Peyer's patch (tissue), 4 donors: Measurements from ENCODE around the gene NAAA. TPM values are rescaled to one million over a fixed set of nuclear protein-coding genes. Genes with fewer than 3 reads are reported as not detected.

ENCODE experiments used
- DNase-seq, 3 donors: peaks; one replicate each; pipeline ENCODE4 v3.0.0-alpha.2; 2017 to 2019
- H3K27ac ChIP-seq, 4 donors: fragments of 200-600 bp; sonication (generic); one replicate each; pipeline ENCODE4 v1.5.1; 2016 to 2019
- H3K27me3 ChIP-seq, 2 donors: fragments of 200-600 bp; sonication (generic); one replicate each; pipeline ENCODE4 v1.5.1; 2019
- H3K36me3 ChIP-seq, 3 donors: fragments of 200-600 bp; sonication (generic); one replicate each; pipeline ENCODE4 v1.5.1; 2016 to 2019
- H3K4me1 ChIP-seq, 4 donors: fragments of 200-600 bp; sonication (generic); one replicate each; pipeline ENCODE4 v1.5.1; 2016 to 2019
- H3K4me3 ChIP-seq, 4 donors: fragments of 200-600 bp; sonication (generic); 1 replicate in 3 of 4; 2 replicates in 1 of 4; pipeline ENCODE4 v1.5.1; 2016 to 2019; ENCODE audit warnings: mild to moderate bottlenecking in 1 of 4
- H3K9me3 ChIP-seq, 4 donors: fragments of 200-600 bp; sonication (generic); one replicate each; pipeline ENCODE4 v1.5.1; 2016 to 2019; ENCODE audit warnings: mild to moderate bottlenecking in 1 of 4
- POLR2A ChIP-seq, 2 donors: fragments of 450-650 bp; IDR thresholded peaks; one replicate each; pipeline ENCODE4 v1.5.1; 2017; ENCODE audit warnings: antibody characterized with exemption in 2 of 2, mild to moderate bottlenecking in 2 of 2, moderate library complexity in 2 of 2
- total RNA-seq, 4 donors: library from RNA; depleted of rRNA; stranded (reverse); fragments of >200 nt; gene quantifications; one replicate each; pipeline ENCODE4 v1.1.0, GENCODE V29; 2016
- TF ChIP-seq, protein P1 (sequence below), 6 experiments: fragments of 450-650 bp in 4 of 6; fragments of 200-600 bp in 2 of 6; sonication (generic) in 1 of 6; IDR thresholded peaks; one replicate each; pipeline ENCODE4 v1.5.1; 2017 to 2019; ENCODE audit warnings: antibody characterized with exemption in 6 of 6, mild to moderate bottlenecking in 3 of 6, moderate library complexity in 1 of 6

NAAA gene
- total RNA-seq, 4 donors from 2014 or later = 81.7 to 434 (median 177) TPM

- no peaks in the 10 kb centered on the region for H3K4me1 ChIP-seq
- no peak overlapping the region for H3K4me3 ChIP-seq
- H3K9me3 ChIP-seq = no peaks in the 10 kb centered on the region
- H3K36me3 ChIP-seq = no peaks in the 10 kb centered on the region
- no peak for TF ChIP-seq POLR2A (IDR thresholded peaks at IDR 0.05)
- TF ChIP-seq, protein P1, sequence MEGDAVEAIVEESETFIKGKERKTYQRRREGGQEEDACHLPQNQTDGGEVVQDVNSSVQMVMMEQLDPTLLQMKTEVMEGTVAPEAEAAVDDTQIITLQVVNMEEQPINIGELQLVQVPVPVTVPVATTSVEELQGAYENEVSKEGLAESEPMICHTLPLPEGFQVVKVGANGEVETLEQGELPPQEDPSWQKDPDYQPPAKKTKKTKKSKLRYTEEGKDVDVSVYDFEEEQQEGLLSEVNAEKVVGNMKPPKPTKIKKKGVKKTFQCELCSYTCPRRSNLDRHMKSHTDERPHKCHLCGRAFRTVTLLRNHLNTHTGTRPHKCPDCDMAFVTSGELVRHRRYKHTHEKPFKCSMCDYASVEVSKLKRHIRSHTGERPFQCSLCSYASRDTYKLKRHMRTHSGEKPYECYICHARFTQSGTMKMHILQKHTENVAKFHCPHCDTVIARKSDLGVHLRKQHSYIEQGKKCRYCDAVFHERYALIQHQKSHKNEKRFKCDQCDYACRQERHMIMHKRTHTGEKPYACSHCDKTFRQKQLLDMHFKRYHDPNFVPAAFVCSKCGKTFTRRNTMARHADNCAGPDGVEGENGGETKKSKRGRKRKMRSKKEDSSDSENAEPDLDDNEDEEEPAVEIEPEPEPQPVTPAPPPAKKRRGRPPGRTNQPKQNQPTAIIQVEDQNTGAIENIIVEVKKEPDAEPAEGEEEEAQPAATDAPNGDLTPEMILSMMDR (IDR thresholded peaks at IDR 0.05) = no peak
- H3K27me3 ChIP-seq = no peaks in the 10 kb centered on the region
- no peak overlapping the region for H3K27ac ChIP-seq
- no peak for DNase-seq
Observed at GRCh38 chr4:75876218-75876617, 64.6 kb downstream of the NAAA start.

DNA sequence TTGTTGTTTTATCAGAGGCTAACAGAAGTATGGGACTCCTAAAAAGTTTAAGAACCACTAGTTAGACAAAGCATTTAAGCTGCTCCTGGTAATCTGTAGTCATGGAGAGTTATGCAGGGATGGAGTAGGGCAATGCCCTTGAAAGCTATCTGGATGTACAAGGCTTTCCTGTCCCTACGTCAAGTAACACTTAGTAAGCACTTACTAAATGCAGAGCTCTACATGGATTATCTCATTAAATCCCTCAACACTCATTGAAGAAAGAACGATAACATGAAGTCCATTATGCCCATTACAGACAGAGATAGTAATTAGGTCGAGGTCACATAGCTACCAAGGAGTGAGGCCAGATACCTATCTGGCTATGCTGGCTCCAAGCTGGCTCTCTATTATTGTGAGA is 71.7 kb downstream of the NAAA start:
- TF ChIP-seq, protein P1 (IDR thresholded peaks at IDR 0.05) = no peak
- no peak for TF ChIP-seq POLR2A (IDR thresholded peaks at IDR 0.05)
- no peaks in the 10 kb centered on the region for H3K27me3 ChIP-seq
- H3K36me3 ChIP-seq = no peaks in the 10 kb centered on the region
- DNase-seq = no peak
- no peak overlapping the region for H3K27ac ChIP-seq
- no peaks in the 10 kb centered on the region for H3K4me1 ChIP-seq
- no peaks in the 10 kb centered on the region for H3K9me3 ChIP-seq
- H3K4me3 ChIP-seq = no peak overlapping the region

GRCh38 chr4:75867130-75867529 is 73.7 kb downstream of the NAAA start:
- no peaks in the 10 kb centered on the region for H3K4me1 ChIP-seq
- H3K9me3 ChIP-seq = no peaks in the 10 kb centered on the region
- no peaks in the 10 kb centered on the region for H3K36me3 ChIP-seq
- DNase-seq = no peak
- H3K4me3 ChIP-seq = no peak overlapping the region
- no peak for TF ChIP-seq POLR2A (IDR thresholded peaks at IDR 0.05)
- TF ChIP-seq, protein P1 (IDR thresholded peaks at IDR 0.05) = no peak
- no peaks in the 10 kb centered on the region for H3K27me3 ChIP-seq
- H3K27ac ChIP-seq = no peak overlapping the region

Other genes with a start within 250 kb of the NAAA start
- 100 to 1,000 TPM in 1 of 4 donors, 10 to 100 TPM in 3; 34.5 to 106 (median 48.2) TPM for gene USO1, start 216.4 kb downstream of the NAAA start, total RNA-seq
- gene PPEF2, start 38.6 kb downstream of the NAAA start, total RNA-seq = under 1 TPM in 1 of 4 donors, not detected in 3; 0.54 TPM
- 10 to 100 TPM; 21.2 to 63.5 (median 24.2) TPM for gene SDAD1, start 49.9 kb upstream of the NAAA start, total RNA-seq
- 1 to 10 TPM in 1 of 4 donors, under 1 TPM in 2, not detected in 1; 0.35 to 5.0 (median 0.94) TPM for gene CXCL9, start 66.5 kb upstream of the NAAA start, total RNA-seq
- gene CXCL10, start 82.5 kb upstream of the NAAA start, total RNA-seq = 1 to 10 TPM in 1 of 4 donors, not detected in 3; 1.8 TPM
- not detected for gene CXCL11, start 95.1 kb upstream of the NAAA start, total RNA-seq
- gene ART3, start 133.7 kb upstream of the NAAA start, total RNA-seq = under 1 TPM in 1 of 4 donors, not detected in 3; 0.85 TPM
- 10 to 100 TPM; 15.6 to 32.2 (median 23.9) TPM for gene NUP54, start 207.4 kb upstream of the NAAA start, total RNA-seq